PC-3 (cell line): ENCODE measurements around the gene PRR12. TPM values are rescaled to one million over a fixed set of nuclear protein-coding genes. Genes with fewer than 3 reads are reported as not detected.

Experiments
- ATAC-seq: fragments of 200-7000 bp; cut with Tn5 transposase; 2 replicates; pipeline ENCODE4 v1.9.1; 2020; ENCODE audit warnings: mild to moderate bottlenecking, moderate library complexity
- BruUV-seq: library from RNA; stranded (reverse); fragments of 400-500 nt; replicated peaks from 2 replicates; lab custom pipeline; 2021; lab: Mats Ljungman, UMichigan
- CTCF ChIA-PET: fragments of 300-600 bp; sonication (Branson Sonifier 250); formaldehyde crosslinking; loops from one replicate; lab custom pipeline; 2022; ENCODE audit warnings: antibody characterized with exemption; lab: Charles Lee
- POLR2A ChIA-PET: fragments of 300-600 bp; sonication (Branson Sonifier 250); formaldehyde crosslinking; loops from one replicate; lab custom pipeline; 2022; ENCODE audit warnings: antibody characterized with exemption; ENCODE audit not compliant: unreplicated experiment; lab: Charles Lee
- DNase-seq: peaks from one replicate; pipeline ENCODE4 v3.0.0-alpha.2; 2015
- H2AFZ ChIP-seq: fragments of 300-600 bp; sonication (generic); 2 replicates; pipeline ENCODE4 v1.6.0; 2016; ENCODE audit warnings: antibody characterized with exemption, low read length
- H3F3A ChIP-seq: fragments of 300-600 bp; sonication (generic); one replicate; pipeline ENCODE4 v1.6.0; 2017; ENCODE audit warnings: antibody characterized with exemption, low read length, control low read depth, mild to moderate bottlenecking; ENCODE audit not compliant: unreplicated experiment
- H3K27ac ChIP-seq: fragments of 300-600 bp; sonication (generic); 2 replicates; pipeline ENCODE4 v1.5.1; 2016; ENCODE audit warnings: mild to moderate bottlenecking, low read length
- H3K27me3 ChIP-seq: fragments of 300-600 bp; sonication (generic); 2 replicates; pipeline ENCODE4 v1.6.1; 2016; ENCODE audit warnings: low read length, mixed read lengths
- H3K36me3 ChIP-seq: fragments of 300-600 bp; sonication (generic); 2 replicates; pipeline ENCODE4 v1.6.1; 2016; ENCODE audit warnings: low read depth, mixed run types, low read length, mixed read lengths
- H3K4me1 ChIP-seq: fragments of 300-600 bp; sonication (generic); 2 replicates; pipeline ENCODE4 v1.5.1; 2016; ENCODE audit warnings: low read length; ENCODE audit not compliant: insufficient read depth
- H3K4me2 ChIP-seq: fragments of 300-600 bp; sonication (generic); 2 replicates; pipeline ENCODE4 v1.6.0; 2016; ENCODE audit warnings: low read length
- H3K4me3 ChIP-seq: fragments of 300-600 bp; sonication (generic); 2 replicates; pipeline ENCODE4 v1.5.1; 2016; ENCODE audit warnings: mild to moderate bottlenecking, low read length, mixed read lengths
- H3K79me2 ChIP-seq: fragments of 300-600 bp; sonication (generic); 2 replicates; pipeline ENCODE4 v1.6.1; 2017; ENCODE audit warnings: low read length, mixed read lengths
- H3K9ac ChIP-seq: fragments of 300-600 bp; sonication (generic); 2 replicates; pipeline ENCODE4 v1.6.0; 2016; ENCODE audit warnings: mild to moderate bottlenecking, low read length
- H3K9me2 ChIP-seq: fragments of 300-600 bp; sonication (generic); replicated peaks from 2 replicates; pipeline ENCODE4 v1.6.1; 2016; ENCODE audit warnings: mixed run types, low read length, mixed read lengths
- H3K9me3 ChIP-seq: fragments of 300-600 bp; sonication (generic); 2 replicates; pipeline ENCODE4 v1.6.1; 2016; ENCODE audit warnings: low read length, mixed read lengths
- H4K20me1 ChIP-seq: fragments of 300-600 bp; sonication (generic); 2 replicates; pipeline ENCODE4 v1.6.1; 2016; ENCODE audit warnings: low read length, mixed read lengths
- CTCF ChIP-seq: fragments of 300-600 bp; sonication (generic); conservative IDR thresholded peaks from 2 replicates; pipeline ENCODE4 v1.5.1; 2017; ENCODE audit warnings: antibody characterized with exemption, low read depth, mild to moderate bottlenecking, low read length
- EZH2 ChIP-seq: fragments of 300-600 bp; sonication (generic); IDR thresholded peaks from one replicate; pipeline ENCODE4 v1.6.1; 2017; ENCODE audit warnings: antibody characterized with exemption, mild to moderate bottlenecking, low read length; ENCODE audit not compliant: unreplicated experiment
- EZH2phosphoT487 ChIP-seq: fragments of 300-600 bp; sonication (generic); IDR thresholded peaks from 2 replicates; pipeline ENCODE4 v1.6.1; 2018; ENCODE audit warnings: mild to moderate bottlenecking, antibody characterized with exemption, low read length, borderline replicate concordance
- intact Hi-C: fragments of 100-400 bp; cut with micrococcal nuclease; formaldehyde crosslinking; loops from 2 replicates; pipeline ENCODE4 v1.9.0; 2023
- total RNA-seq: library from RNA; depleted of rRNA; stranded (reverse); fragments of >200 nt; gene quantifications from 2 replicates; pipeline ENCODE4 v1.2.3, GENCODE V29; 2014

PRR12 gene
- total RNA-seq, 1 experiment from 2014 or later = 14.6 TPM

- CTCF ChIA-PET = no interaction called here
- Histone ChIP-seq H3K9me2 (no peaks in the 10 kb centered on the region), H3K36me3 (peaks cover 51% of the 10 kb centered on the region), H2AFZ (no peak overlapping the region), H3K4me3 (no peak overlapping the region), H3K27ac (no peak overlapping the region), H4K20me1 (0 out of 2 replicates have a peak, but pooled peaks cover 3% of the 10 kb centered on the region), H3K4me1 (no peaks in the 10 kb centered on the region), H3K9ac (no peak overlapping the region), H3K27me3 (no peaks in the 10 kb centered on the region), H3K79me2 (peaks cover 18% of the 10 kb centered on the region), H3K9me3 (no peaks in the 10 kb centered on the region), H3F3A (no peaks in the 10 kb centered on the region), H3K4me2 (no peak overlapping the region)
- no peak for ATAC-seq
- no peak for DNase-seq
- no TSS peak for BruUV-seq
- POLR2A ChIA-PET = no interaction called here
- intact Hi-C loops = no loop called here
- no peak for TF ChIP-seq EZH2phosphoT487
- no peak for TF ChIP-seq CTCF
- TF ChIP-seq EZH2 = no peak
Observed at GRCh38 chr19:49653466-49653806, 62.5 kb downstream of the PRR12 start.

GRCh38 chr19:49654581-49654980 is 63.6 kb downstream of the PRR12 start:
- Histone ChIP-seq H2AFZ (no peak overlapping the region), H3K27ac (no peak overlapping the region), H3K27me3 (no peaks in the 10 kb centered on the region), H4K20me1 (0 out of 2 replicates have a peak, but pooled peaks cover 3% of the 10 kb centered on the region), H3K36me3 (peaks cover 56% of the 10 kb centered on the region), H3K4me1 (no peaks in the 10 kb centered on the region), H3K79me2 (peaks cover 11% of the 10 kb centered on the region), H3K9me2 (no peaks in the 10 kb centered on the region), H3K4me3 (no peak overlapping the region), H3K9me3 (no peaks in the 10 kb centered on the region), H3F3A (no peaks in the 10 kb centered on the region), H3K4me2 (no peak overlapping the region), H3K9ac (no peak overlapping the region)
- CTCF ChIA-PET = no interaction called here
- no TSS peak for BruUV-seq
- intact Hi-C loops = no loop called here
- DNase-seq = no peak
- no peak for TF ChIP-seq EZH2
- TF ChIP-seq CTCF = no peak
- TF ChIP-seq EZH2phosphoT487 = no peak
- POLR2A ChIA-PET = no interaction called here
- ATAC-seq = no peak

- TF ChIP-seq EZH2phosphoT487 (no peak), CTCF (no peak), EZH2 (no peak)
- BruUV-seq = no TSS peak
- no peak overlapping the region for H3K4me2 ChIP-seq
- no peak for ATAC-seq
- H3K36me3 ChIP-seq = peaks cover 60% of the 10 kb centered on the region
- no peaks in the 10 kb centered on the region for H3F3A ChIP-seq
- H3K79me2 ChIP-seq = no peaks in the 10 kb centered on the region
- no peaks in the 10 kb centered on the region for H3K4me1 ChIP-seq
- ChIA-PET POLR2A (no interaction called here), CTCF (no interaction called here)
- no peak for DNase-seq
- 0 out of 2 replicates have a peak, but pooled peaks cover 3% of the 10 kb centered on the region for H4K20me1 ChIP-seq
- no peaks in the 10 kb centered on the region for H3K27me3 ChIP-seq
- no peak overlapping the region for H3K27ac ChIP-seq
- H3K9me2 ChIP-seq = no peaks in the 10 kb centered on the region
- intact Hi-C loops = no loop called here
- no peak overlapping the region for H2AFZ ChIP-seq
- H3K9me3 ChIP-seq = no peaks in the 10 kb centered on the region
- H3K9ac ChIP-seq = no peak overlapping the region
- H3K4me3 ChIP-seq = no peak overlapping the region
Observed at GRCh38 chr19:49655570-49656455, 64.8 kb downstream of the PRR12 start.
